HepG2 (cell line): ENCODE measurements around the gene NUDT9. TPM values are rescaled to one million over a fixed set of nuclear protein-coding genes. Genes with fewer than 3 reads are reported as not detected.
A peak's percentile ranks its signal among the peaks of the same experiment; 100 is the strongest.

Experiments
- ATAC-seq: fragments of 200-7000 bp; cut with Tn5 transposase; 3 replicates; pipeline ENCODE4 v1.9.1; 2020; ENCODE audit warnings: mild to moderate bottlenecking, moderate library complexity
- BruUV-seq: library from RNA; stranded (reverse); fragments of 400-500 nt; replicated peaks from 2 replicates; lab custom pipeline; 2021; lab: Mats Ljungman, UMichigan
- CTCF ChIA-PET: fragments of 300-600 bp; formaldehyde crosslinking; extraction: SDS; loops from one replicate; lab custom pipeline; 2021; ENCODE audit warnings: low total read pairs, inconsistent platforms, low intra/inter-chr PET ratio; lab: Yijun Ruan, JAX
- POLR2A ChIA-PET: fragments of 350-600 bp; sonication (Branson Sonifier 250); formaldehyde crosslinking; loops from one replicate; lab custom pipeline; 2020; ENCODE audit warnings: antibody characterized with exemption, inconsistent platforms; lab: Yijun Ruan, JAX
- DNase-seq: peaks from one replicate; pipeline ENCODE4 v3.0.0-alpha.2; 2015; ENCODE audit warnings: low spot score
- FAIRE-seq: peaks from 3 replicates; lab custom pipeline; 2011; peaks lifted over from hg19 to GRCh38; lab: Jason Lieb, UNC
- H2AFZ ChIP-seq: one replicate; pipeline ENCODE4 v1.6.1; 2011; ENCODE audit warnings: low read length, inconsistent platforms
- H3K27ac ChIP-seq: fragments of 300-600 bp; 3 replicates; pipeline ENCODE4 v1.8.0; 2011; ENCODE audit warnings: mixed run types, mild to moderate bottlenecking, mixed read lengths, low read length, inconsistent platforms; ENCODE audit not compliant: insufficient read depth; ENCODE audit errors: extremely low read length
- H3K27me3 ChIP-seq, 2 experiments: fragments of 200-600 bp in 1 of 2; 2 replicates in 1 of 2; 3 replicates in 1 of 2; pipeline versions ENCODE4 v1.6.0 to v1.8.0; 2011; ENCODE audit warnings: low read length in 2 of 2, mild to moderate bottlenecking in 2 of 2, moderate library complexity in 2 of 2, inconsistent platforms in 1 of 2; ENCODE audit not compliant: insufficient read depth in 2 of 2, control insufficient read depth in 1 of 2
- H3K36me3 ChIP-seq, 2 experiments: fragments of 200-600 bp in 1 of 2; replicated peaks in 1 of 2; 2 replicates in 1 of 2; 3 replicates in 1 of 2; pipeline versions ENCODE4 v1.5.1 to v1.8.0; 2011; ENCODE audit warnings: low read length in 2 of 2, inconsistent platforms in 1 of 2; ENCODE audit not compliant: insufficient read depth in 2 of 2, control insufficient read depth in 1 of 2
- H3K4me1 ChIP-seq: 2 replicates; pipeline ENCODE4 v1.5.1; 2012; ENCODE audit warnings: low read length, inconsistent platforms; ENCODE audit not compliant: insufficient read depth
- H3K4me2 ChIP-seq: 2 replicates; pipeline ENCODE4 v1.6.0; 2011; ENCODE audit warnings: low read depth, low read length, inconsistent platforms
- H3K4me3 ChIP-seq, 3 experiments: fragments of 200-600 bp in 1 of 3; sonication (generic), shearing (Covaris generic) in 1 of 3; replicated peaks in 1 of 3; 2 replicates each; pipeline ENCODE4 v1.5.1; 2011 to 2016; ENCODE audit warnings: low read length in 3 of 3, inconsistent platforms in 2 of 3, low read depth in 2 of 3, mild to moderate bottlenecking in 2 of 3, control low read depth in 1 of 3, mixed read lengths in 1 of 3; ENCODE audit not compliant: insufficient read depth in 1 of 3
- H3K79me2 ChIP-seq: one replicate; pipeline ENCODE4 v1.6.1; 2011; ENCODE audit warnings: low read length, inconsistent platforms; ENCODE audit not compliant: insufficient read depth
- H3K9ac ChIP-seq: 2 replicates; pipeline ENCODE4 v1.6.0; 2011; ENCODE audit warnings: mild to moderate bottlenecking, low read depth, low read length, inconsistent platforms; ENCODE audit not compliant: insufficient read depth
- H3K9me3 ChIP-seq: 2 replicates; pipeline ENCODE4 v1.5.1; 2012; ENCODE audit warnings: mild to moderate bottlenecking, low read length
- H4K20me1 ChIP-seq: 2 replicates; pipeline ENCODE4 v1.6.0; 2011; ENCODE audit warnings: inconsistent platforms, mild to moderate bottlenecking, low read length, moderate library complexity; ENCODE audit not compliant: insufficient read depth
- HNF4A ChIP-seq: sonication (generic); formaldehyde crosslinking; IDR thresholded peaks from 2 replicates; pipeline ENCODE4 v1.4.0; 2020; ENCODE audit warnings: missing genetic modification reagents
- NKX3-1 ChIP-seq: sonication (generic); formaldehyde crosslinking; IDR thresholded peaks from 2 replicates; pipeline ENCODE4 v1.5.0; 2020; ENCODE audit warnings: missing genetic modification reagents
- NR2F6 ChIP-seq, 2 experiments: IDR thresholded peaks; 2 replicates each; pipeline ENCODE4 v1.6.1; 2016; ENCODE audit warnings: antibody characterized with exemption in 1 of 2, mild to moderate bottlenecking in 1 of 2
- SOX13 ChIP-seq, 3 experiments: fragments of 450-650 bp in 1 of 3; sonication (generic) in 1 of 3; formaldehyde crosslinking in 1 of 3; IDR thresholded peaks in 2 of 3; conservative IDR thresholded peaks in 1 of 3; 2 replicates each; pipeline versions ENCODE4 v1.5.0 to v1.6.1; 2016 to 2020; ENCODE audit warnings: antibody characterized with exemption in 1 of 3, mild to moderate bottlenecking in 1 of 3, missing compliant biosample characterization in 1 of 3, missing genetic modification reagents in 1 of 3, moderate library complexity in 1 of 3
- ZNF768 ChIP-seq: sonication (generic); formaldehyde crosslinking; IDR thresholded peaks from 2 replicates; pipeline ENCODE4 v1.4.0; 2020; ENCODE audit warnings: missing genetic modification reagents
- ZNF770 ChIP-seq: sonication (generic); formaldehyde crosslinking; IDR thresholded peaks from 2 replicates; pipeline ENCODE4 v1.5.0; 2020; ENCODE audit warnings: mild to moderate bottlenecking, missing genetic modification reagents
- WGBS: methylation state at CpG from one replicate; pipeline ENCODE4 v1.1.6; 2017; ENCODE audit warnings: low lambda C conversion rate; 5-methylcytosine and 5-hydroxymethylcytosine counted together
- in situ Hi-C: cut with HindIII; loops from 2 replicates; pipeline ENCODE4 v1.10.0; 2017; ENCODE audit warnings: low pct_unique_long_range_greater_than_20kb; ENCODE audit not compliant: extremely low pct_ligation_motif_present
- intact Hi-C: fragments of 100-400 bp; cut with micrococcal nuclease; formaldehyde crosslinking; loops from one replicate; pipeline ENCODE4 v1.10.0; 2022; ENCODE audit not compliant: unreplicated experiment
- polyA plus RNA-seq, 8 experiments: library from polyadenylated mRNA; depleted of rRNA in 3 of 8; stranded (reverse) in 7 of 8; unstranded in 1 of 8; fragments of >200 nt; fragmentation: Illumina TruSeq in 4 of 8; extraction: Trizol in 4 of 8; gene quantifications; 2 replicates each; pipeline versions ENCODE4 v1.2.1 to v1.2.3, GENCODE V29; 2011 to 2016; ENCODE audit warnings: low read depth in 4 of 8, missing spikeins in 1 of 8, mixed read lengths in 1 of 8; ENCODE audit not compliant: insufficient read depth in 1 of 8
- total RNA-seq, 5 experiments: library from RNA; depleted of rRNA; stranded (reverse); fragments of >200 nt; fragmentation: Illumina TruSeq; extraction: Trizol; gene quantifications; 2 replicates each; pipeline ENCODE4 v1.2.3, GENCODE V29; 2016; ENCODE audit warnings: low read depth in 1 of 5

NUDT9 gene
- total and polyA plus RNA-seq, 2 of the 13 experiments (the other 11 are each of a cell fraction or from before 2014, with no cell fraction given) = 10.4 to 12.3 TPM

- H3K4me3 ChIP-seq = no peak overlapping the region
- no peak overlapping the region for H3K27ac ChIP-seq
- peaks cover 56% of the 10 kb centered on the region for H3K79me2 ChIP-seq
- intact Hi-C loops (loop anchor here (10.0 kb wide), 1 partner anchor 52 kb away; no protein-coding TSS in a partner anchor), in situ Hi-C loops (no loop called here)
- H3K36me3 ChIP-seq = no peaks in the 10 kb centered on the region
- no peak overlapping the region for H2AFZ ChIP-seq
- FAIRE-seq (no peak), ATAC-seq (no peak), DNase-seq (no peak)
- ChIA-PET CTCF (no interaction called here), POLR2A (interaction anchor here (0.6 to 9.6 kb wide), 2 partner anchors 38 to 45 kb away, joined by 3 to 172 read pairs; partner anchors contain the start of gene HSD17B11)
- no peaks in the 10 kb centered on the region; a peak in 1 of 5 replicates for H3K27me3 ChIP-seq
- H4K20me1 ChIP-seq = 0 out of 2 replicates have a peak, but pooled peaks cover 2% of the 10 kb centered on the region
- TF ChIP-seq NR2F6 (IDR thresholded peaks at IDR 0.05) (peak; percentile 46), NR2F6 (CRISPR knock-in tag; IDR thresholded peaks at IDR 0.05) (no peak), NKX3-1 (CRISPR knock-in tag) (no peak), SOX13 (IDR thresholded peaks at IDR 0.05) (no peak), SOX13 (CRISPR knock-in tag; conservative IDR thresholded peaks at IDR 0.05 in 1 of 2, IDR thresholded peaks at IDR 0.05 in 1 of 2) (peak in 1 of 2 experiments; percentile 10; a peak in 1 of 4 replicates), ZNF768 (CRISPR knock-in tag) (no peak), HNF4A (CRISPR knock-in tag) (peak; percentile 45), ZNF770 (CRISPR knock-in tag) (peak; percentile 57; the same call in 1 of the 2 replicates)
- BruUV-seq = no TSS peak
- no peaks in the 10 kb centered on the region for H3K9me3 ChIP-seq
- peak overlapping the region; percentile 44 for H3K4me2 ChIP-seq
- WGBS = 81% methylated on average over 3 of the region's 3 CpGs
- H3K9ac ChIP-seq = no peak overlapping the region
- H3K4me1 ChIP-seq = peaks cover 45% of the 10 kb centered on the region
Measured at GRCh38 chr4:87426865-87427517, 4.6 kb downstream of the NUDT9 start.
